Limb (tissue), 2 donors: ENCODE measurements around the gene CENPP.
A peak's percentile ranks its signal among the peaks of the same experiment; 100 is the strongest.

Experiments
- DNase-seq, 2 donors: peaks; one replicate each; pipeline ENCODE4 v3.0.0-alpha.2; 2016; ENCODE audit errors: extremely low spot score in 2 of 2

The CENPP gene

DNA sequence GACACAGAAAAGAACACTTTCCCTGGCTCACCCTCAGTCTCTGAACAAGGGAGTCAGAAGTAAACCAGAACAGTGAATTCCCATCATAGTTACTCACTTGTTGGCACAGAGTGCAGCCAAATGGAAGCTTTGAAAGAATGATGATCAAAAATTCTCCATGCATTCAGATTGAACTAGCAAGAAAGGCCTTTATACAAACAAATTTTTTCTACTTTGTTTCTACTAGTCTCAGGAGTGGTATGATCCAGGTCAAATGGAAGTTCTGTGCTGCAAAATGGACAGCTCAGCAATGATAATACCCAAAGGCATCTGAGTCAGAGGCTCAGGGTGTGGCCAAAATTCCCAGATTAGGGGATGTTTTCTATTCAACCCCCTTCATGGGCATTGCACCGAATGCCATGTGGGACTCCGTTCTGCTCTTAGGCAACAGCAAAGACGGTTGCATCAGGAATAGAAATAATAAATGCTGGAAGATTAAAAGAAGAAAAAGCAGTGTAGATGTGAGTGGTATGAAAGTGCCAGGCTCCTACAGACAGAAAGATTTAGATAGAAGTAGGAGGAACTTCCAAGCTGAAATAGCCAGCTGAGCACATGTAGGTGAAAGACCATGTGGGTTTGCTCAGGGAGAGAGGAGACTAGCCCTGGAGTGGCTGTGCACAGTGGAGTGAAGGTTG is 180.6 kb downstream of the CENPP start:
- DNase-seq = peak in 1 of 2 donors; percentile 62

DNA sequence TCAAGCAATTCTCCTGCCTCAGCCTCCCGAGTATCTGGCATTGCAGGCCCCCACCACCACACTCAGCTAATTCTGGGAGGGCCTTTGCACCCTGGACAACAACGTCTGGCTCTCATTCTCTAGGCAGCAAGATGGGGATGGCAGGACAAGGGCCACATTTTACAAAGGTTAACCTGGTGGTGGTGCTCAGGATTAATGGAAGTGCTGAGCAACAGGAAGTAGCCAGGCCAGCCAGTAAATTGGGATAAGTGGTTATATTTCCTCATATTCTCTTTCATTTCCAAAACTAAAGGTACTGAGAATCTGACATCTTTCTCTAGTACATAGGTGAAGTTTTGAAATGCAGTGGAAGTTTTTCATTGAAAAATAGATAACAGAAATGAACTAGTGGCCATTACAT is 181.3 kb downstream of the CENPP start:
- no peak for DNase-seq

DNA sequence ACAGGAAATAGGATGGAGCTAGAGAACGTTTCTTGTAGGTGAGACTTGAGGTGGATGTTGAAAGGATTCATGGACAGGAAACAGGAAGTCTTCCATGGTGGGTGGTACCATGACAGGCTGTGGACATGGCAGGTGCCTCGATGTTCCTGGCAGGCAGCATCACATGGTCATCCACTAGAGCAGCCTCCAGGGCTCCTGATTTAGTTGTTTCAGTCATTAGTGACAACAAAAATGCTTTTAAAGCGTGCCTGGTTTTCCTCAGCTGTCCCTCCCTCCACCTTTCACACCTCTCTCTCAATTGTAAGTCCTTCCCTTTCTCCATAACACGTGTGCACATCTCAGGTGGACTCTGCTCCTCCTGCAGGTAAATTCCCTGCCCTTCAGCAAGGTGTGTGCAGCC is 181.7 kb downstream of the CENPP start:
- no peak for DNase-seq

DNA sequence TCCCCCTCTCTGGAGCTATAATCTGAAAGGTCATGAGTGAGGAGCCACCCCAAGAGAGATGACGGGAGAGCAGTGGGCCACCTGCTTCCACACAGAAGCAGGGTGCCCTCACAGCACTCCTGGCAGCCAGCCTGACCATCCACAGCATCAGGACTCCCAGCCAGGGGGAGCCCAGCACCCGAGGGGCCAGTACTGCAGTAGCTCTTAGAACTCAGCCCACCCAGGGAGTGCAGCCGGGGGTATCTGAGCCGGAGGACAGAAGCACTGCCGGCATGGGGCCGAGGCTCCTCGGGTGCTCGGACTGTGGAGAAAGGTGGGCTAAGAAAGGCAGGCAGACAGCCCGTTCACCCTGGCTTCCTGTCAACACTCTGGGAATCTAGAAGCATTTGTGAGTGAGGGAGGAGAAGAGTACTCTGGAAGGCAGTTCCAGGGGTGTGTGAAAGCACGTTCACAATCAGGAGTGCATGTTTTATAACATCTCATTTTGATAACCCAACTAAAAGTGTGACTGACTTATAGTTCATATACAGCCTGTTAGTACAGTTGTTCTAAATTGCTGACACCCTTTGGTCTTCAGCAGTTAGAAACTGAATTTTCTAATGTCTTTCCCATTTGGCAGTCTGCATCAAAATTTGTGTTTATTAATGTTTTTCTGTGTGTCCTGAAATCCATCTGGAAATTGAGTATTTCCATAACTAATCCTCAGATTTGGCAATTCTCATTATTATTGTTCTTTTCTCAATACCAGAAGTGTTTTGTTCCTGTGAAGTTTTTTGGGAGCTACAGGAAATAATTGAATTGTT is 182.5 kb downstream of the CENPP start:
- no peak for DNase-seq

DNA sequence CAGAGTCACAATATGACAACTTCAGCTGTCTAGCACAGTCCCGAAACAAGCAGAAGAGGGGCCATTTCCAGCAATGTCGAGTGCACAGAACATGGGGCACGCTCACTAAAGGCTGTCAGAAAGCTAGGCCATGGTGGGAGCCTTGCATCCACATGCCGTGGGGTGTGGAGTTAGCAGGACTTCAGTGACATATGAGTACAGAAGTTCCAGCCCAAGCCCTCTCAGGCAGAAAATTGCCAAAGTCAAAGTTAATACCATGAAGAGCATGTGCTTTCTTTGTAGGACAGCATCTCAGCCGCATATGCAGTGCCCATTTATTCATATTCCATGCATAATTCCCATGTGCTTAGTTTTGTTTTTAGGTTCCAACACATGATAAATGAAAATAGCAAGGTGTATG is 183.3 kb downstream of the CENPP start:
- DNase-seq = no peak

DNA sequence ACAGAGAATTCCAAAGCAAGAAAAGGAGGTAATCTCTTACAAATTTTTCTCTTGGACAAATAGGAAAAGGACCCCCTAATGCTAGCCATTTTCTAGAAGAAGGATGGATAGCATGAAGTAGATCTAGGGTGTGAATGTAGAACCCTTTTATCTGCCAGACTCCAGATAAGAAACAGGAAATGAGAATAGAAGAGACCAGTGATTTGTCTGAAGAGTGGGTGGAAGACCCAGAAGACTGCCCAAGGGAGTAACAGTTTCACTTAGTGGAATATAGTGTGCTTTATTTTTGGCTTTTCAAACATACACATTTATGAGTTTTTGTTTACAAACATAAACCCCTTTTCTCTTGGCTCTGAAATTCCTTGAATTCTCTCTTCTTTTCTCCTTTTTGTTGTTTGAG is 185.0 kb downstream of the CENPP start:
- DNase-seq = no peak

DNA sequence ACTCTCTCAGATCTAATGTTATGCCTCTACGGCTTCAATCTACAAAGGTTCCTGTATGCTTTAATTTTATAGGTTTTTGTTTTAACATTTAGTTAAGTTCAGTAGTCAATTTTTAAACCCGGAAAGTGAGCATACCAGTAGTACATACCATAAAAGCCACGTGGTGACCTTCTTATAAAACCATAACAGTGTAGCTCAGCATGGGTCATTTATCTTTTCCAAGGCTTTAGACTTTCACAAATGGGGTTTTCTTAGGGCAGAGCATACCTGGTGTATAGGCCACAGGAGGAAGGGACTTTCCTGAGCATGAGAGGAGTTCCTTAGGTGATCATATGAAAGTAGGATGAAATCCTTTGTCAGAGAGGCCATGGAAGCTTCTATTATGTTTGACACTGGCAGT is 186.9 kb downstream of the CENPP start:
- DNase-seq = no peak

DNA sequence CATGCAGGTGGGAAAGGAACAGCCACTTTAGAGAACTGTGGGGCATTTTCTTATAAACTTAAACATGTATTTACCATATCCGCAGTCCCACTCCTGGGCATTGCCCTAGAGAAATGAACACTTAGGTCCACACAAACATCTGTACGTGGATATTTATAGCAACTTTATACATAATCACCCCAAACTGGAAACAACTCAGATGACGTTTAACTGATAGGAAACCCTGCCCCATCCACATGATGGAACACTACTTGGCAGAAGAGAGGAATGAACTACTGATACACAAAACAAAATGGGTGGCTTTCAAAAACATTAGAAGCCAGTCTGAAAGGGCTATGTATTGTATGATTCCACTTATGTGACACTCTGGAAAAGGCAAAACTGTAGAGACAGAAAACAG is 187.6 kb downstream of the CENPP start:
- no peak for DNase-seq

DNA sequence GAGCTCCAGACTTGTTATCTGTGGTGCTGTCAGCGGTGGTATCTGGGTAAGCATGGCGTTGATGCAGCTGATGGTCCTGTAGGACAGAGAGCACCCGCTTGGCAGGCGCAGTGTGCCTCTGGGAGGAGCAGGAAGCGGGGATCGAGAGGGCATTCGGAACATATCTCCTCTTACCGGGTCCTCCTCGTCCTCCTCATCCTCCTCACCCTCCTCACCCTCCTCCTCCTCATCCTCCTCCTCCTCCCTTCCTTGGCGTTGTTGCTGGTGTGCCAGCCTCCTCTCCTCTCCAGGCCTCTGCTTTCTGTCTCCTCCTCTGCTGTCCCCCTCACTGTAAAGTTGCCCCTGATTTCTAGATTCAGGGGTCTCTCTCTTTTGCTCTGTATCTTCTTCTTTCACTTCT is 188.9 kb downstream of the CENPP start:
- DNase-seq = no peak

DNA sequence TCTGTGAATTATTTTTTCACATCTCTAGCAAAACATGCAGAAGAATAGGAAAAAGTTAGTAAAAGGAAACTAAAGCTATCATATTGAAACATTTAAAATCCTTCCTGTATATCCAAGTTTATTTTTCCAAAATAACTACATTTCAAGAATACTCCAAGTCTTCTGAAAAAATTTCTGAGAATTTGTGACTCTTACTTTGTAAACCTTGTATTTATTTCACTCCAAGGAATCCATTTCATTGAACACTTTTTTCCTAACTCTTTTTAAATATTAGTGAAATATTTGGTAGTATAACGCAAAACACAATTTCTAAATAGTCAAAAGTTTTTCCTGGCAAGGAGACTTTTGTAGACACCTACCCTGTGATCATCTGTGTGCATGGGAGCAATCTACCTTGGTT is 190.8 kb downstream of the CENPP start:
- DNase-seq = no peak

DNA sequence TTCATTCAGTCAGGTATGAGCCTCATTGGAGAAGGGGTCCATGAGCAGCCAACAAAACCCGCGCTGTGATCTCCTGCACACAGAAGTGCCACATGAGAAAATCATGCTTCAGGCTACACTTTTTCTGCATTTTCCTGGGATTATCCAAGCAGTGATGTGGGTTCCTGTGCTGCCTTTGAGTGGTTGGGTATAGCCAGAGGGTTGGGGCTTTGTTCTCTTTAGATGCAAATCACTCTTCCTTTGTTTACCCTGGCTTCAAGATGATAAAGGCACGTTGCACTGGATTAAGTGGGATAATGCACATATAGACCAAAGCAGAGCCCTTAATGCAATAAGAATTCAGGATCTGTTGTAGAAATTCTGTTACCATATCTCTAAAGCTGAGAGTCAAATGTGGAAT is 191.3 kb downstream of the CENPP start:
- DNase-seq = no peak

DNA sequence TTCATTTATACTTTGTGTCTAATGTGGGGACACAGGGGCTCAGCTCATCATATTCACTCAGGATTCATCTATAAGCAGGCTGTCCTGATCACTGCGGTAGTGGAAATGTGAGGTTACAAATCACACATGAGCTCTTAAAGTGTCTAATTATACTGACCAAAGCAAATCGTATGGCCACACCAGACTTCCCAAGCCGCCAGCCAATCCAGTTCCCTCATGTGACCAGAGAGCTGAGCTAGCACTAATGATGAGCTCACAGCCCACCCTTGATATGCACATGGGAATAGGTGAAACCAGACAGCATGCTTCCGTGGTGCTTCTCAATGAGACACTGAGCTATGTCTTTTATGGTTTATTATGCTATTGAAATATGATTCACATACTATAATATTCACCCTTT is 192.4 kb downstream of the CENPP start:
- no peak for DNase-seq

DNA sequence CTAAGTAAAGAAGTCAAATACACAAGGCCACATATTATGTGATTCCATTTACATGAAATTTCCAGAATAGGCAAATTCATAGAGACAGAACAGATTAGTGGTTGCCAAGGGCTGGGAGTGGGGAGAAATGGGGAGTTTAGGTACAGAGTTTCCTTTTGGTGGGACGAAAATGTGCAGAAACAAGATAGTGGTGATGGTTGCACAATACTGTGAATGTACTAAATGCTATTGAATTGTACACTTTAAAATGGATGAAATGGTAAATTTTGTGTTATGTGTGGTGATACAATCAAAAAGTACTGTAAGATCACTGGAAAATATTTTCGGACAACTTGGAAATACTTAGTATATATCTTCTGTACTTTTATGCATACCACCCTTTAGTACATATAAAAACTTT is 195.1 kb downstream of the CENPP start:
- DNase-seq = no peak

DNA sequence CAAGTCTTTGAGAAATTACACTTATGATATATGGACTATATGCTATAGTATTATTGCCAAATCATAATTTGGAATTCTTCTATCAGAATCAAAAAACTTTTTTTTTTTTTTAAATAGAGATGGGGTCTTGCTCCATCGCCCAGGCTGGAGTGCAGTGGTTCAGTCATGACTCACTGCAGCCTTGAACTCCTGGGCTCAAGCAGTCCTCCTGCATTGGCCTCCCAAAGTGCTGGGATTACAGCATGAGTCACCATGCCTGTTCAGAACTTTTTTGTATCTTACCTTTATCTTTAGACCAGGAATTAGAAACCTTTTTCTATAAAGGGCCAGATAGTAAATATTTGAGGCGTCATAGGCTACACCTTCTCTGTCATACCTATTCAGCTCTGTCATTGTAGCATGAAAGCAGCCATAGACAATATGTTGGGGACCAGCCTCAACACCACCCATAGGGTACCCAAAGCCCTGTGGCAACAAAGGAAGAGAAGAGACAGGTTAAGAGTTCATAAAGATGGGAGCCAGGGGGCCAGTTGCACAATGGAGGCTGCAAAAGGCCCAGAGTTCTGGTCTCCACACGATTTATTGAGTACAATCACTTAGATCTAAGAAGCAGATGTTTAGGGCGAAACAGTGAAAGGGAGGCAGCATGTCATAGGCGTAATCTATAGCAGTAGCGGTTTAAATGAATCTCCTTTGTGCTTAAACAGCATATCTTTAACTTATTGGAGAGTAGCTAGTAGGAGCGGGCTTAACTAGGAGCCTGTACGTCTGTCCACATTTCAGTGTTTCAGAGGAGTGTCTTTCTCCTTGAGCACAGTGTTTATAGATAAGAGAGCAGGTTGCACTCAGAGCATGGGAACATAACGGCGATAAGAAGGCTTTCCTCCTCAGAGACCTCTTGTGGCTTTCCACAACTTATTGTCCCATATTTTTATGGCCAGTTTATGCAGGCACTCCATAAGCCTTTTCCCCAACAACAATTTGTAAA is 197.5 kb downstream of the CENPP start:
- no peak for DNase-seq

DNA sequence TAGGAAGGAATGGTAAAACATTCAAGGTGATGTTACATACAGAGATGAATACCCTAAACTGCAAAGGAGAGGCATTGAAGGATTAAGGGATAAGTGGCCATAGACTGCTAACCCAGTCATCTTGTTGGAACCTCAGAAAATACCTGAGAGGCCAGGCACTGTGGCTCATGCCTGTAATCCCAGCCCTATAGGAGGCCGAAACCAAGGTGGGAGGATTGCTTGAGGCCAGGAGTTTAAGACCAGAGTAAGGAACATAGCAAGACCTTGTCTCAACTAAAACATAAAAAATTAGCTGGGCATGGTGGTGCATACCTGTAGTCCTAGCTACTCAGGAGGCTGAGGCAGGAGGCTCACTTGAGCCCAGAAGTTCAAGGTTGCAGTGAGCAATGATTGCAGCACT is 199.1 kb downstream of the CENPP start:
- DNase-seq = no peak

DNA sequence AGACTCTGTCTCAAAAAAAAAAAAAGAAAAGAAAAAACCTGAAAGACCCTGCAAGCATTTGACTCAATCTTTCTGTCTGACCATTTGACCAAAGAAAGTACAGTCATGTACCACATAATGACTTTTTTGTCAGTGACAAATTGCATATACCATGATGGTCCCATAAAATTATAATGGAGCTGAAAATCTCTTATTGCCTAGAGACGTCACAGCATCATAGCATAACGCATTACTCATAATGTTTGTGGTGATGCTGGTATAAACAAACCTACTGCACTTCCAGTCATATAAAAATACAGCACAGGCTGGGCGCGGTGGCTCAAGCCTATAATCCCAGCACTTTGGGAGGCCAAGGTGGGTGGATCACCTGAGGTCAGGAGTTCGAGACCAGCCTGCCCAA is 199.6 kb downstream of the CENPP start:
- DNase-seq = no peak

DNA sequence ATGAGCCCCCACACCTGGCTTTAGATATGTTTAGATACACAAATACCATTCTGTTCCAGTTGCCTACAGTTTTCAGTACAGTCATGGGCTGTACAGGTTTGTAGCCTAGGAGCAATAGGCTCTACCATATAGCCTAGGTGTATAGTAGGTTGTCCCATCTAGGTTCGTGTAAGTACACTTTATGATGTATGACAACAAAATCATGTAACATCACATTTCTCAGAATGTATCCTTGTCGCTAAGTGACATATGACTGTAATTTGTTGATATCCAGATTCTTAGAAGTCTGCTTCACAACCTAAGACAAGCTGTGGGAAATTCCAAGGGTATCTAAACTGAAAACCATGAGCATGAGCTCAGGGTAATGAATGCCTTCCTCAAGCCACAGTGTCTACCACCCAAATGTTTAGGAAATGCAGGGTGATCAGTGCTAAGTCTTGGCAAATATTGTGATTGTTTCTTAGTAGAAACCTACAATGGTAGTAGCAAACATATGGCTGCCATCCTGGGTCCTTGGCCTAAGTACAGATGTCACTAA is 201.6 kb downstream of the CENPP start:
- no peak for DNase-seq

DNA sequence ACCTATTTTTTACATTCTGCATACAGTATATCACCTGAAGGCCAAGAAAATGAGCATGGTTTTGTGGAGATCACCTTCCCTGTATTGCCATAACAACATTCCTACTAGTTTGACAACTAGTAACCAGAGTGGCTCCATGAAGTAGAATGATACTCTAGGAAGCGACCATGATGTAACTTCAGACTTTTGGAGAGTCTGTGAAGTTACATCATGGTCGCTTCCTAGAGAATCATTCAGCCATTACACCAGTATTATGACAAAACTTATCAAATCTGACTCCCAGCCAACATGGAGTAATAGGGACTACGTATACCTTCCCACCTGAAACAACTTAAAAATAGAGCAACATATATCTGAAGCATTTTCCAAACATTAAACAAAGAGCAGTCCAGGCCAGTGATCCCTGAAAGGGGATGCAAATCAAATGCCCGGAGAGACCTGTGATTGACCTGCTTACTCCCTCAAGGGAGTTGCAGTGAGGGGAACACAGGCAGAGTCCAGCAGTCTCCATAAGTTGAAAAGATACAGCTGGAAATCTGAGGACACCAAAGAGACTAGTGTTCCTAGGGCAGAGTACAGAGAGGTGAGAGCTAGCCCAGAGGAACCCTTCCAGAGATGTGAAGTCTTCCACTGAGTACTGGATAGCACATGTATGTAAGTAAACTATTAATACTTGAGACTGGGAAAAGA is 202.2 kb downstream of the CENPP start:
- DNase-seq = no peak

DNA sequence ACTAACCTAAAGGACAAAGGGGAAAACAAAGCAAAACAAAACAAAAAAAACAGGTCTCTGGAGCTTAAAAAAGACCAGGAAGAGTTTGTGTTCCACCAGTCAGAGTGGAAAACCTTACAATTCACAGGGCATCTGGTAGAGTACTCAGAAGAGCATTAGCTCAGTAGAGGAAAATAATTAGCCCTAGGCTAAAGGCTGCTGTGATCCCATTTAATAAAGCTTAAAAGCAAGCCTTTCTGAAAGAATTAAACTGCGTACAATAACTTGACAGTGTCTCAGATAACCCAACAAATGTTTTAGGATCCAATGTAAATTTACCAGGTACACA is 202.7 kb downstream of the CENPP start:
- no peak for DNase-seq

DNA sequence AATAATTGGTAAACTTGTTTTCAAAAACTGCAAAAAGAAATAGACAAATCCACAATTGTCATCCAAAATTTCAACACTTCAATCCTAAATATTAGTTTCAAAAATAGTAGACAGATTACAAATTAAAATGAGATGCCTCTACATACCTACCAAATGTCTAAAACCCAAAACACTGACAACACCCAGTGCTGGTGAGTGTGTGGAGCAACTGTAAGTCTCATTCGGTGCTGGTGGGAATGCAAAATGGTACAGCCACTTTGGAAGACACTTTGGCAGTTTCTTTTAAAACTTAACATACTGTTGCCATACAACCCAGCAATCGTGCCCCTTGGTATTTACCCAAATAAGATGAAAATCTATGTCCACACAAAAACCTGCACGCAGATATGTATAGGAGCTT is 203.4 kb downstream of the CENPP start:
- DNase-seq = no peak

DNA sequence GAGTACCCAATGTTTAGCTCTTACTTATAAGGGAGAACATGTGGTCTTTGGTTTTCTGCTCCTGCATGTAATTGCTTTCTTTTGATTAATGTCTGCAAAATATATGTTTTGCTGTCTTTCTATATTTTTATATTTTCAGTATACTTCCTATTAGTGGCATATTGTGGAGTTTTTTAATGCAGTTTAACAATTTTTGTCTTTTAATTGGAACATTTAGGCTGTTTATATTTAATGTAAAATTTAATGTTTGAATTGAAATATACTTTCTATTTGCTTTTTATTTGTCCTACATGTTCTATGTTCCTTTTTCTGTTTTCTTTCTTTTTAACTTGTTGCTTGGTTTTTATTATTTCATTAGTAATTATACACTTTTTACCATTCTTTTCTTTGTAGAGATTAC is 205.1 kb downstream of the CENPP start:
- DNase-seq = no peak
